PC-3 (cell line): Measurements from ENCODE around the gene FAF2. TPM values are rescaled to one million over a fixed set of nuclear protein-coding genes. Genes with fewer than 3 reads are reported as not detected.

Experiments used
- ATAC-seq: fragments of 200-7000 bp; cut with Tn5 transposase; 2 replicates; pipeline ENCODE4 v1.9.1; 2020; ENCODE audit warnings: mild to moderate bottlenecking, moderate library complexity
- BruUV-seq: library from RNA; stranded (reverse); fragments of 400-500 nt; replicated peaks from 2 replicates; lab custom pipeline; 2021; lab: Mats Ljungman, UMichigan
- CTCF ChIA-PET: fragments of 300-600 bp; sonication (Branson Sonifier 250); formaldehyde crosslinking; loops from one replicate; lab custom pipeline; 2022; ENCODE audit warnings: antibody characterized with exemption; lab: Charles Lee
- POLR2A ChIA-PET: fragments of 300-600 bp; sonication (Branson Sonifier 250); formaldehyde crosslinking; loops from one replicate; lab custom pipeline; 2022; ENCODE audit warnings: antibody characterized with exemption; ENCODE audit not compliant: unreplicated experiment; lab: Charles Lee
- DNase-seq: peaks from one replicate; pipeline ENCODE4 v3.0.0-alpha.2; 2015
- H2AFZ ChIP-seq: fragments of 300-600 bp; sonication (generic); 2 replicates; pipeline ENCODE4 v1.6.0; 2016; ENCODE audit warnings: antibody characterized with exemption, low read length
- H3F3A ChIP-seq: fragments of 300-600 bp; sonication (generic); one replicate; pipeline ENCODE4 v1.6.0; 2017; ENCODE audit warnings: antibody characterized with exemption, low read length, control low read depth, mild to moderate bottlenecking; ENCODE audit not compliant: unreplicated experiment
- H3K27ac ChIP-seq: fragments of 300-600 bp; sonication (generic); 2 replicates; pipeline ENCODE4 v1.5.1; 2016; ENCODE audit warnings: mild to moderate bottlenecking, low read length
- H3K27me3 ChIP-seq: fragments of 300-600 bp; sonication (generic); 2 replicates; pipeline ENCODE4 v1.6.1; 2016; ENCODE audit warnings: low read length, mixed read lengths
- H3K36me3 ChIP-seq: fragments of 300-600 bp; sonication (generic); 2 replicates; pipeline ENCODE4 v1.6.1; 2016; ENCODE audit warnings: low read depth, mixed run types, low read length, mixed read lengths
- H3K4me1 ChIP-seq: fragments of 300-600 bp; sonication (generic); 2 replicates; pipeline ENCODE4 v1.5.1; 2016; ENCODE audit warnings: low read length; ENCODE audit not compliant: insufficient read depth
- H3K4me2 ChIP-seq: fragments of 300-600 bp; sonication (generic); 2 replicates; pipeline ENCODE4 v1.6.0; 2016; ENCODE audit warnings: low read length
- H3K4me3 ChIP-seq: fragments of 300-600 bp; sonication (generic); 2 replicates; pipeline ENCODE4 v1.5.1; 2016; ENCODE audit warnings: mild to moderate bottlenecking, low read length, mixed read lengths
- H3K79me2 ChIP-seq: fragments of 300-600 bp; sonication (generic); 2 replicates; pipeline ENCODE4 v1.6.1; 2017; ENCODE audit warnings: low read length, mixed read lengths
- H3K9ac ChIP-seq: fragments of 300-600 bp; sonication (generic); 2 replicates; pipeline ENCODE4 v1.6.0; 2016; ENCODE audit warnings: mild to moderate bottlenecking, low read length
- H3K9me2 ChIP-seq: fragments of 300-600 bp; sonication (generic); replicated peaks from 2 replicates; pipeline ENCODE4 v1.6.1; 2016; ENCODE audit warnings: mixed run types, low read length, mixed read lengths
- H3K9me3 ChIP-seq: fragments of 300-600 bp; sonication (generic); 2 replicates; pipeline ENCODE4 v1.6.1; 2016; ENCODE audit warnings: low read length, mixed read lengths
- H4K20me1 ChIP-seq: fragments of 300-600 bp; sonication (generic); 2 replicates; pipeline ENCODE4 v1.6.1; 2016; ENCODE audit warnings: low read length, mixed read lengths
- EZH2 ChIP-seq: fragments of 300-600 bp; sonication (generic); IDR thresholded peaks from one replicate; pipeline ENCODE4 v1.6.1; 2017; ENCODE audit warnings: antibody characterized with exemption, mild to moderate bottlenecking, low read length; ENCODE audit not compliant: unreplicated experiment
- EZH2phosphoT487 ChIP-seq: fragments of 300-600 bp; sonication (generic); IDR thresholded peaks from 2 replicates; pipeline ENCODE4 v1.6.1; 2018; ENCODE audit warnings: mild to moderate bottlenecking, antibody characterized with exemption, low read length, borderline replicate concordance
- intact Hi-C: fragments of 100-400 bp; cut with micrococcal nuclease; formaldehyde crosslinking; loops from 2 replicates; pipeline ENCODE4 v1.9.0; 2023
- total RNA-seq: library from RNA; depleted of rRNA; stranded (reverse); fragments of >200 nt; gene quantifications from 2 replicates; pipeline ENCODE4 v1.2.3, GENCODE V29; 2014
- TF ChIP-seq, protein P1 (sequence below): fragments of 300-600 bp; sonication (generic); conservative IDR thresholded peaks from 2 replicates; pipeline ENCODE4 v1.5.1; 2017; ENCODE audit warnings: antibody characterized with exemption, low read depth, mild to moderate bottlenecking, low read length

FAF2 gene
- total RNA-seq, 1 experiment from 2014 or later, result 51.4 TPM

DNA sequence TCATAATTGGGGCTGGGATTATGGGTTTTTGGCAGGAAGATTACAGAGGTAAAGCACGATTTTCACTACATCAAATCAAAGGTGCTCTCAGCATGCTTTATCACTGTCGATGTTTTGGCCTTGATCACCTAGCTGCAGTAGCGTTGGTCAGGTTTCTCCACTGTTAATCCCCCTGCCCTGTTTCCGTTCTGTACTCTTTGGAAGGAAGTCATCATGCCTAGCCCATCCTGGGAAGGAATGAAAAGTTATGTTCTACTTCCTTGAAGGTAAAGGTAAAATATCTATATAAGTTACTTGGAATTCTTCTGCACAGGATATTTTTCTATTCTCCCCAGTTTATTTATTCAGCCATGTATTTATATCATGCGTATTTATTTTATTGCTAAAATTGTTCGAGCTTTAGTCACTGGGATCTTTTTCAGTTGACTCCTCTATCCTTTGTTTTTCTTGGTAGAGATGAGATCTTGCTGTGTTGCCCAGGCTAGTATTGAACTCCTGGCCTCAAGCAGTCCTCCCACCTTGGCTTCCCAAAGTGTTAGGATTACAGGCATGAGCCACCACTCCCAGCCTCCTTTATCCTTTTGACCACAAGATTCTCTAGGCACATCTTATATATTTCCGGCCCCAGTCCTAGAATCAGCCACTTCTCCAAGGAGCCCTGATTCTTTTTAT is 25.3 kb downstream of the FAF2 start:
- no TSS peak for BruUV-seq
- H3K4me3 ChIP-seq, result no peak overlapping the region
- peaks cover 75% of the 10 kb centered on the region for H3K79me2 ChIP-seq
- no peak overlapping the region for H3K4me2 ChIP-seq
- H3K27ac ChIP-seq, result no peak overlapping the region
- H3F3A ChIP-seq, result no peaks in the 10 kb centered on the region
- no peak overlapping the region for H3K9ac ChIP-seq
- H3K4me1 ChIP-seq, result peaks cover 22% of the 10 kb centered on the region
- no peaks in the 10 kb centered on the region for H3K9me2 ChIP-seq
- TF ChIP-seq, protein P1, sequence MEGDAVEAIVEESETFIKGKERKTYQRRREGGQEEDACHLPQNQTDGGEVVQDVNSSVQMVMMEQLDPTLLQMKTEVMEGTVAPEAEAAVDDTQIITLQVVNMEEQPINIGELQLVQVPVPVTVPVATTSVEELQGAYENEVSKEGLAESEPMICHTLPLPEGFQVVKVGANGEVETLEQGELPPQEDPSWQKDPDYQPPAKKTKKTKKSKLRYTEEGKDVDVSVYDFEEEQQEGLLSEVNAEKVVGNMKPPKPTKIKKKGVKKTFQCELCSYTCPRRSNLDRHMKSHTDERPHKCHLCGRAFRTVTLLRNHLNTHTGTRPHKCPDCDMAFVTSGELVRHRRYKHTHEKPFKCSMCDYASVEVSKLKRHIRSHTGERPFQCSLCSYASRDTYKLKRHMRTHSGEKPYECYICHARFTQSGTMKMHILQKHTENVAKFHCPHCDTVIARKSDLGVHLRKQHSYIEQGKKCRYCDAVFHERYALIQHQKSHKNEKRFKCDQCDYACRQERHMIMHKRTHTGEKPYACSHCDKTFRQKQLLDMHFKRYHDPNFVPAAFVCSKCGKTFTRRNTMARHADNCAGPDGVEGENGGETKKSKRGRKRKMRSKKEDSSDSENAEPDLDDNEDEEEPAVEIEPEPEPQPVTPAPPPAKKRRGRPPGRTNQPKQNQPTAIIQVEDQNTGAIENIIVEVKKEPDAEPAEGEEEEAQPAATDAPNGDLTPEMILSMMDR, result no peak
- TF ChIP-seq EZH2 (no peak), EZH2phosphoT487 (no peak)
- H2AFZ ChIP-seq, result no peak overlapping the region
- ChIA-PET CTCF (no interaction called here), POLR2A (no interaction called here)
- peak; percentile 54 for ATAC-seq
- H3K9me3 ChIP-seq, result no peaks in the 10 kb centered on the region
- intact Hi-C loops, result loop anchor here (2.0 kb wide), 1 partner anchor 17 kb away; no protein-coding TSS in a partner anchor
- H4K20me1 ChIP-seq, result 0 out of 2 replicates have a peak, but pooled peaks cover 6% of the 10 kb centered on the region
- H3K27me3 ChIP-seq, result no peaks in the 10 kb centered on the region
- H3K36me3 ChIP-seq, result peaks cover 5% of the 10 kb centered on the region
- DNase-seq, result peak; percentile 24

DNA sequence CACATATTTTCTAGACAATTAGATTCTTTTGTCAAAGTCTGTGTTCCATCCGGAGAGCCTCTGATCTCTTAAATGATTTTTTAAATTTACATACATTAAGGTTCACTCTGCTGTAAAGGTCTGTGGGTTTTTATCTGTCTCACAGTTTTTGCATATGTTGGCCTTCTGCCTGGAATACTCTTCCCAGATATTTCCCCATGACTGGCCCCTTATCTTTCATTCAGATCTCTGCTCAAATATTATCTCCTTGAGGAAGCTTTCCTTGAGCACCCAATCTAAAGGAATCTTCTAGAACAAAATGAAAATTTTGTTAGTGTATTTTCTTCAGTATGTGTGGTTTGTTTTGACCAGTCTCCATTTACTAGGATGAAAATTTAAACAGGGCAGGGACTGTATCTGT is 26.3 kb downstream of the FAF2 start:
- H3K9me2 ChIP-seq, result no peaks in the 10 kb centered on the region
- no peak overlapping the region for H2AFZ ChIP-seq
- H3K79me2 ChIP-seq, result peaks cover 76% of the 10 kb centered on the region
- no peak overlapping the region for H3K9ac ChIP-seq
- ChIA-PET POLR2A (no interaction called here), CTCF (no interaction called here)
- no peaks in the 10 kb centered on the region for H3F3A ChIP-seq
- no TSS peak for BruUV-seq
- H3K4me1 ChIP-seq, result peaks cover 22% of the 10 kb centered on the region
- H3K4me2 ChIP-seq, result no peak overlapping the region
- intact Hi-C loops, result no loop called here
- peaks cover 11% of the 10 kb centered on the region for H3K36me3 ChIP-seq
- H3K9me3 ChIP-seq, result no peaks in the 10 kb centered on the region
- ATAC-seq (peak; percentile 30; the same call in 1 of the 2 replicates), DNase-seq (peak; percentile 41)
- no peak overlapping the region for H3K27ac ChIP-seq
- no peak for TF ChIP-seq EZH2
- TF ChIP-seq, protein P1, result no peak
- TF ChIP-seq EZH2phosphoT487, result no peak
- H3K4me3 ChIP-seq, result no peak overlapping the region
- no peaks in the 10 kb centered on the region for H3K27me3 ChIP-seq
- H4K20me1 ChIP-seq, result 0 out of 2 replicates have a peak, but pooled peaks cover 6% of the 10 kb centered on the region

GRCh38 chr5:176481711-176482110 is 33.5 kb downstream of the FAF2 start:
- H3K27me3 ChIP-seq, result no peaks in the 10 kb centered on the region
- no peak overlapping the region for H3K9ac ChIP-seq
- no peak overlapping the region for H3K27ac ChIP-seq
- H3F3A ChIP-seq, result no peaks in the 10 kb centered on the region
- no peak overlapping the region for H3K4me2 ChIP-seq
- H3K9me3 ChIP-seq, result no peaks in the 10 kb centered on the region
- H3K4me1 ChIP-seq, result no peaks in the 10 kb centered on the region; the same call in 1 of the 2 replicates
- ChIA-PET POLR2A (no interaction called here), CTCF (no interaction called here)
- intact Hi-C loops, result no loop called here
- H3K9me2 ChIP-seq, result no peaks in the 10 kb centered on the region
- H3K36me3 ChIP-seq, result peaks cover 34% of the 10 kb centered on the region
- H3K4me3 ChIP-seq, result no peak overlapping the region
- peaks cover 47% of the 10 kb centered on the region for H3K79me2 ChIP-seq
- H4K20me1 ChIP-seq, result no peaks in the 10 kb centered on the region
- no peak for TF ChIP-seq EZH2
- peak; percentile 46; the same call in 1 of the 2 replicates for ATAC-seq
- BruUV-seq, result no TSS peak
- H2AFZ ChIP-seq, result no peak overlapping the region
- DNase-seq, result no peak
